Endodermal cell (in vitro differentiated cells): ENCODE measurements around the gene FAIM. TPM values are rescaled to one million over a fixed set of nuclear protein-coding genes. Genes with fewer than 3 reads are reported as not detected.
"Not testable (repeated sequence)": the region's sequence is repeated elsewhere in the genome, so short reads cannot be mapped to it uniquely, and the experiment has no call there.

ENCODE experiments used
- DNase-seq: peaks from one replicate; pipeline ENCODE4 v3.0.0-alpha.2; 2017
- H3K27ac ChIP-seq: 2 replicates; pipeline ENCODE4 v1.5.1; 2013; ENCODE audit warnings: mild to moderate bottlenecking, low read depth, low read length, moderate library complexity
- H3K27me3 ChIP-seq: 2 replicates; pipeline ENCODE4 v1.6.1; 2013; ENCODE audit warnings: mild to moderate bottlenecking, low read length, moderate library complexity; ENCODE audit not compliant: insufficient read depth, control insufficient read depth, poor library complexity, severe bottlenecking
- H3K36me3 ChIP-seq: 2 replicates; pipeline ENCODE4 v1.7.0; 2013; ENCODE audit warnings: mild to moderate bottlenecking, low read length, moderate library complexity; ENCODE audit not compliant: control insufficient read depth, insufficient read depth
- H3K4me1 ChIP-seq: one replicate; pipeline ENCODE4 v1.7.0; 2013; ENCODE audit warnings: low read length; ENCODE audit not compliant: control insufficient read depth, insufficient read depth
- H3K4me3 ChIP-seq: 2 replicates; pipeline ENCODE4 v1.5.1; 2013; ENCODE audit warnings: mild to moderate bottlenecking, low read length, moderate library complexity
- H3K9ac ChIP-seq: 2 replicates; pipeline ENCODE4 v1.6.1; 2013; ENCODE audit warnings: mild to moderate bottlenecking, low read length, moderate library complexity; ENCODE audit not compliant: poor library complexity, severe bottlenecking; ENCODE audit errors: extremely low read depth
- H3K9me3 ChIP-seq: 2 replicates; pipeline ENCODE4 v1.6.1; 2013; ENCODE audit warnings: mild to moderate bottlenecking, low read length, moderate library complexity; ENCODE audit not compliant: control insufficient read depth
- H3K27ac Mint-ChIP-seq: 2 replicates; pipeline ENCODE4 v1.8.0; 2020; ENCODE audit warnings: mixed read lengths
- H3K27me3 Mint-ChIP-seq: 2 replicates; pipeline ENCODE4 v1.8.0; 2021; ENCODE audit warnings: mild to moderate bottlenecking, mixed read lengths; ENCODE audit not compliant: insufficient read depth
- H3K36me3 Mint-ChIP-seq: 2 replicates; pipeline ENCODE4 v1.8.0; 2020; ENCODE audit warnings: low read depth, mixed read lengths
- H3K4me1 Mint-ChIP-seq: 2 replicates; pipeline ENCODE4 v1.8.0; 2020; ENCODE audit warnings: mixed read lengths
- H3K4me3 Mint-ChIP-seq: 2 replicates; pipeline ENCODE4 v1.8.0; 2020; ENCODE audit warnings: mild to moderate bottlenecking, moderate library complexity, mixed read lengths
- H3K9me3 Mint-ChIP-seq: 2 replicates; pipeline ENCODE4 v1.8.0; 2020; ENCODE audit warnings: mild to moderate bottlenecking, mixed read lengths
- WGBS, 2 experiments: methylation state at CpG; one replicate each; pipeline versions ENCODE4 v1.1.5 to v1.1.7; 2013; ENCODE audit warnings: missing lambda C conversion rate in 2 of 2, mixed read lengths in 1 of 2; ENCODE audit not compliant: insufficient coverage in 1 of 2, insufficient read length in 1 of 2; 5-methylcytosine and 5-hydroxymethylcytosine counted together
- total RNA-seq, 2 donors: library from RNA; stranded (reverse); fragmentation: NEBNext Ultra II Directional in 1 of 2; extraction: Animal tissue kit (Norgen Biotek cat#: 25700) in 1 of 2; gene quantifications; 2 replicates in 1 of 2; 3 replicates in 1 of 2; pipeline ENCODE4 v1.2.1, GENCODE V29; 2021
- TF ChIP-seq, protein P1 (sequence below): fragments of 200-600 bp; sonication (generic); conservative IDR thresholded peaks from 2 replicates; pipeline ENCODE4 v1.5.0; 2021; ENCODE audit warnings: antibody characterized with exemption, mild to moderate bottlenecking

Gene FAIM
- total RNA-seq, 2 donors from 2014 or later = 12.2 to 17.8 TPM

DNA sequence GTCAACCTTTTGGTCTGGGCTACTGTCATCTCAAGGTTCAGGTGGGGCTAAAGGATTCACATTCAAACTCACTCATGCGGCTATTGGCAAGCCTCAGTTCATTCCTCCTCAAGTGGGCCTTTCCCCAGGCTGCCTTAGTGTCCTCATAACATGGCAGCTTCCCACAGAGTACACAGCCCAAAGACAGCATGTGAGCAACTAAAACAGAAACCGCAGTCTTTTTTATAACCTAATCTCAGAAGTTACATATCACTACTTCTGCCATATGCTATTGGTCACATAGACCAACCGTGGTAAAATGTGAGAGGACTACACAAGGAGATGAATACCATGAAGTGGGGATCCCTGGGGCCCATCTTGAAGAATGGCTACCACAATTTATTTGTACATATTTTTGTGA lies 10.0 kb upstream of the FAIM start:
- Histone ChIP-seq H3K9ac (no peak overlapping the region), H3K36me3 (no peaks in the 10 kb centered on the region), H3K9me3 (peaks cover 9% of the 10 kb centered on the region), H3K27me3 (no peaks in the 10 kb centered on the region), H3K27ac (no peak overlapping the region), H3K4me3 (no peak overlapping the region), H3K4me1 (no peaks in the 10 kb centered on the region)
- WGBS, 2 experiments = 95 to 97% methylated on average over 3 of the region's 3 CpGs
- Mint-ChIP-seq H3K27me3 (peaks cover 8% of the 10 kb centered on the region), H3K27ac (no peak overlapping the region), H3K4me1 (no peaks in the 10 kb centered on the region), H3K4me3 (no peak overlapping the region), H3K36me3 (peaks cover 13% of the 10 kb centered on the region), H3K9me3 (peaks cover 33% of the 10 kb centered on the region)
- no peak for DNase-seq
- TF ChIP-seq, protein P1, sequence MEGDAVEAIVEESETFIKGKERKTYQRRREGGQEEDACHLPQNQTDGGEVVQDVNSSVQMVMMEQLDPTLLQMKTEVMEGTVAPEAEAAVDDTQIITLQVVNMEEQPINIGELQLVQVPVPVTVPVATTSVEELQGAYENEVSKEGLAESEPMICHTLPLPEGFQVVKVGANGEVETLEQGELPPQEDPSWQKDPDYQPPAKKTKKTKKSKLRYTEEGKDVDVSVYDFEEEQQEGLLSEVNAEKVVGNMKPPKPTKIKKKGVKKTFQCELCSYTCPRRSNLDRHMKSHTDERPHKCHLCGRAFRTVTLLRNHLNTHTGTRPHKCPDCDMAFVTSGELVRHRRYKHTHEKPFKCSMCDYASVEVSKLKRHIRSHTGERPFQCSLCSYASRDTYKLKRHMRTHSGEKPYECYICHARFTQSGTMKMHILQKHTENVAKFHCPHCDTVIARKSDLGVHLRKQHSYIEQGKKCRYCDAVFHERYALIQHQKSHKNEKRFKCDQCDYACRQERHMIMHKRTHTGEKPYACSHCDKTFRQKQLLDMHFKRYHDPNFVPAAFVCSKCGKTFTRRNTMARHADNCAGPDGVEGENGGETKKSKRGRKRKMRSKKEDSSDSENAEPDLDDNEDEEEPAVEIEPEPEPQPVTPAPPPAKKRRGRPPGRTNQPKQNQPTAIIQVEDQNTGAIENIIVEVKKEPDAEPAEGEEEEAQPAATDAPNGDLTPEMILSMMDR = no peak

GRCh38 chr3:138600100-138600745 lies 8.3 kb upstream of the FAIM start:
- Histone ChIP-seq H3K27ac (no peak overlapping the region), H3K4me1 (no peaks in the 10 kb centered on the region), H3K36me3 (no peaks in the 10 kb centered on the region), H3K9me3 (peaks cover 9% of the 10 kb centered on the region), H3K4me3 (no peak overlapping the region), H3K27me3 (no peaks in the 10 kb centered on the region), H3K9ac (no peak overlapping the region)
- H3K4me3 Mint-ChIP-seq = no peak overlapping the region
- peaks cover 13% of the 10 kb centered on the region for H3K36me3 Mint-ChIP-seq
- TF ChIP-seq, protein P1 = no peak
- 86 to 87% methylated on average over 6 to 8 of the region's 8 CpGs for WGBS, 2 experiments
- peaks cover 44% of the 10 kb centered on the region for H3K9me3 Mint-ChIP-seq
- no peak for DNase-seq
- H3K27ac Mint-ChIP-seq = no peak overlapping the region
- peaks cover 8% of the 10 kb centered on the region for H3K27me3 Mint-ChIP-seq
- H3K4me1 Mint-ChIP-seq = no peaks in the 10 kb centered on the region

DNA sequence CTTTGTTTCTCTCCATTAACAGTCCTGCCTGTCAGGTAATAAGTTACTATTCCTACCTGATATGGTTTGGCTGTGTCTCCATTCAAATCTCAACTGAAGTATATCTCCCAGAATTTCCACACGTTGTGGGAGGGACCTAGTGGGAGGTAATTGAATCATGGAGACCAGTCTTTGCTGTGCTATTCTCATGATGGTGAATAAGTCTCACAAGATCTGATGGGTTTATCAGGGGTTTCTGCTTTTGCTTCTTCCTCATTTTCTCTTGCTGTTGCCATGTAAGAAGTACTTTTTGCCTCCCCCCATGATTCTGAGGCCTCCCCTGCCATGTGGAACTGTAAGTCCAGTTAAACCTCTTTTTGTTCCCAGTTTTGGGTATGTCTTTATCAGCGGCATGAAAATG lies 6.9 kb upstream of the FAIM start:
- H3K9me3 Mint-ChIP-seq = peaks cover 44% of the 10 kb centered on the region
- not testable (repeated sequence) for H3K4me1 ChIP-seq, H3K27me3 ChIP-seq, H3K9me3 ChIP-seq, H3K9ac ChIP-seq, DNase-seq, H3K4me1 Mint-ChIP-seq, H3K36me3 ChIP-seq, H3K27ac Mint-ChIP-seq, H3K4me3 Mint-ChIP-seq, H3K4me3 ChIP-seq, H3K27ac ChIP-seq
- whole genome bisulfite sequencing, 2 experiments = 74 to 88% methylated on average over 2 of the region's 2 CpGs
- H3K27me3 Mint-ChIP-seq = peaks cover 10% of the 10 kb centered on the region
- peaks cover 13% of the 10 kb centered on the region for H3K36me3 Mint-ChIP-seq

GRCh38 chr3:138604106-138604595 lies 4.4 kb upstream of the FAIM start:
- not testable (repeated sequence) for DNase-seq, H3K27ac ChIP-seq, H3K4me1 Mint-ChIP-seq, H3K4me1 ChIP-seq, H3K27ac Mint-ChIP-seq, H3K36me3 ChIP-seq, H3K9me3 ChIP-seq, H3K4me3 ChIP-seq, H3K27me3 ChIP-seq, H3K9ac ChIP-seq, H3K4me3 Mint-ChIP-seq
- Mint-ChIP-seq H3K36me3 (peaks cover 13% of the 10 kb centered on the region), H3K27me3 (peaks cover 13% of the 10 kb centered on the region), H3K9me3 (peaks cover 35% of the 10 kb centered on the region)
- WGBS, 2 experiments = 91 to 98% methylated on average over 3 to 5 of the region's 5 CpGs
